Measurements from ENCODE around the gene HS3ST3A1.

Gene HS3ST3A1

GRCh38 chr17:13542636-13543035, 59.1 kb downstream of the HS3ST3A1 start:
- TF ChIP-seq CTCF (IDR thresholded peaks at IDR 0.05; ENCODE audit: insufficient read depth, missing control alignments): no peak
- FAIRE-seq (no peak), DNase-seq (ENCODE audit: insufficient read length, low spot score) (no peak)

- DNase-seq (ENCODE audit: insufficient read length, low spot score): no peak
- no peak for TF ChIP-seq CTCF (IDR thresholded peaks at IDR 0.05; ENCODE audit: insufficient read depth, missing control alignments)
- FAIRE-seq: no peak
These were observed 60.7 kb downstream of the HS3ST3A1 start for GRCh38 chr17:13541032-13541480.

DNA sequence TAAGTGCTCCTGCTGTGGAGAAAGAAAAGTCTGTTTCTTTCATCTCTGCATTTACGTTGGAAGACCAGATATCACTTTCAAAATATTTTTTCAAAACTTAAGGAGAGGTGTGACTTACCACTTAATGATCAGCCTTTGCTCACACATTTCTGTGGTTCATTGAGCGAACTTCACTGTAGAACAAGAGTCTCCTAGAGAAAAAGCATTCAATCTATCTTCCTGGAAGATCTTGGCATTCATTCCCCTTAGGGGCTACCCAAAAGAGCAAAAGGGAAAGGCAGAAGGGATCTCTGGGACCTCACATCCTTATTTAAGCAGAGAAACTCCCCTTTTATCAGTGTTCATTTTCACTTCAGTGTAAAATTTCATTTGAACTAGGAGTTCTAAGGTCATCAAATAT, 61.2 kb downstream of the HS3ST3A1 start:
- TF ChIP-seq CTCF (IDR thresholded peaks at IDR 0.05; ENCODE audit: insufficient read depth, missing control alignments): no peak
- DNase-seq (ENCODE audit: insufficient read length, low spot score) (no peak), FAIRE-seq (no peak)

DNA sequence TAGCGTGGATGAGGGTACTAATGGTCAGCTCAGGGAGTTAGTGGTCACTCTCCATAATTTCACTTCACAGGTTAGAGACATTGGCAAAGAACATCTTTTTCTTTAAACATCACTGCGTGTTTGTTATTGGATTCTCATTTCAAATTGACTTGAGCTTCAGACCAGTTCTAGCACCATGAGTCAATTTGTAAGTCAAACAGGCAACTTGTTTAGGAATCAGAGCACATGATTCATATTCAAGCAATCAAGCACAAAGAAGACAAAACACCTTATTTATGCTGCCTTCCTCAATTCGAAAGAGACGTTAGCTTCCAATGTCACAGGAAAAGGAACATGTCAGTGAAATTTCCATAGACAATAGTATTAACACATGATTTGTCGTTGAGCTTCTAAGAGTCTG, 62.3 kb downstream of the HS3ST3A1 start:
- TF ChIP-seq CTCF (IDR thresholded peaks at IDR 0.05; ENCODE audit: insufficient read depth, missing control alignments): no peak
- DNase-seq (ENCODE audit: insufficient read length, low spot score) (no peak), FAIRE-seq (no peak)

- no peak for TF ChIP-seq CTCF (IDR thresholded peaks at IDR 0.05; ENCODE audit: insufficient read depth, missing control alignments)
- DNase-seq (ENCODE audit: insufficient read length, low spot score) (no peak), FAIRE-seq (no peak)
These were observed 62.8 kb downstream of the HS3ST3A1 start for GRCh38 chr17:13538841-13539411.

DNA sequence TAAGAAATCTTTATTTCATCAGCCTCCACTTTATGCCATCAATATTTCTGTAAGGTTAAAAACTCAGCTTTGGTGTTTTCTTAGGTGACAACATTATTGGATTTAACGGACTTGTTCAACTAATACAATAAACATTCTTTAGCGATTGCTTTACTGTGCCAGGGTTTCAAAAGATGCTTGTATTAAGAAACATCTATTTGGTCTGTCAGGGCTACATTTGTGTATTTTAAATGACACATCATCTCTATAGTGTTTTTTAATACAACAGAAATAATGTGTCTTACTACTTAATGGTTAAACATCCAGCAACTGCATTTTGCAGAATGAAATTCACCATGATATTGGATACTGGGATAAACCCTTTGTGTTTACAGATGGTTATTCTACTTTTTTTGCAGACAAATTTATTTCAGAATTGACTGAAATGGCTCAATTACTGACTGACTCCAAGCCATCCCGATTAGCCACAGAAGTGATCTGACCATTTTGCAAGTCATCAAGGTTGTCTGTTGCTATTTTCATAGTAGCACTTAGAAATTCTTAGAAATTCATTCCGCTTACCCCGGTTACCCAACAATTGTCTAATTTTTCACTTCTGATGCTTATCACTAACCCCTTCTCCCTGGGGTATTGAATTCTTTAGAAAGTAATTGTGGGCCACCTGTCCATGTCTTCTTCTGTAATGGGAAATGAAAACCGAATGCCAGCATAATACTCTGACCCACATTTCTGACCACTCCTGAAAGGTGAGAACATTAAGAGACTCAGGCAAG, 63.7 kb downstream of the HS3ST3A1 start:
- FAIRE-seq (no peak), DNase-seq (ENCODE audit: insufficient read length, low spot score) (no peak)
- TF ChIP-seq CTCF (IDR thresholded peaks at IDR 0.05; ENCODE audit: insufficient read depth, missing control alignments): no peak

- FAIRE-seq: no peak
- no peak for TF ChIP-seq CTCF (IDR thresholded peaks at IDR 0.05; ENCODE audit: insufficient read depth, missing control alignments)
- no peak for DNase-seq (ENCODE audit: insufficient read length, low spot score)
These were observed 64.5 kb downstream of the HS3ST3A1 start for GRCh38 chr17:13537167-13537731.

All from D721Med (cell line).